Gastrocnemius medialis (tissue), 4 donors: ENCODE measurements around the gene TPTE. TPM values are rescaled to one million over a fixed set of nuclear protein-coding genes. Genes with fewer than 3 reads are reported as not detected.
"Not testable (repeated sequence)": the region's sequence is repeated elsewhere in the genome, so short reads cannot be mapped to it uniquely, and the experiment has no call there.

Experiments
- ATAC-seq, 2 donors: fragments of 150-250 bp; one replicate each; pipeline ENCODE4 v1.9.1; 2016
- DNase-seq, 2 donors: peaks; one replicate each; pipeline ENCODE4 v3.0.0-alpha.2; 2019
- H3K27ac ChIP-seq, 4 donors: fragments of 200-600 bp; sonication (generic); 1 replicate in 1 of 4; 2 replicates in 3 of 4; pipeline ENCODE4 v1.5.1; 2016 to 2018; ENCODE audit warnings: mild to moderate bottlenecking in 2 of 4, moderate library complexity in 1 of 4
- H3K27me3 ChIP-seq, 3 donors: fragments of 200-600 bp; sonication (generic) in 2 of 3; 1 replicate in 1 of 3; 2 replicates in 2 of 3; pipeline versions ENCODE4 v1.5.1 to v1.6.0; 2016 to 2019; ENCODE audit warnings: mild to moderate bottlenecking in 1 of 3, moderate library complexity in 1 of 3
- H3K36me3 ChIP-seq, 2 donors: fragments of 200-600 bp; sonication (generic) in 1 of 2; one replicate each; pipeline ENCODE4 v1.5.1; 2017 to 2018
- H3K4me1 ChIP-seq, 2 donors: fragments of 200-600 bp; sonication (generic) in 1 of 2; one replicate each; pipeline ENCODE4 v1.5.1; 2016 to 2017; ENCODE audit warnings: mild to moderate bottlenecking in 2 of 2
- H3K4me3 ChIP-seq, 4 donors: fragments of 200-600 bp; sonication (generic) in 3 of 4; 1 replicate in 1 of 4; 2 replicates in 3 of 4; pipeline ENCODE4 v1.5.1; 2016 to 2019; ENCODE audit warnings: mild to moderate bottlenecking in 2 of 4
- H3K9me3 ChIP-seq, 3 donors: fragments of 200-600 bp; sonication (generic) in 2 of 3; 1 replicate in 1 of 3; 2 replicates in 2 of 3; pipeline ENCODE4 v1.5.1; 2016 to 2019
- CTCF ChIP-seq, 5 experiments: fragments of 450-650 bp in 3 of 5; fragments of 200-600 bp in 2 of 5; sonication (generic) in 2 of 5; IDR thresholded peaks in 4 of 5; conservative IDR thresholded peaks in 1 of 5; 1 replicate in 4 of 5; 2 replicates in 1 of 5; pipeline ENCODE4 v1.5.1; 2016 to 2019; ENCODE audit warnings: antibody characterized with exemption in 5 of 5, mild to moderate bottlenecking in 3 of 5, moderate library complexity in 3 of 5
- POLR2A ChIP-seq, 2 donors: fragments of 450-650 bp; IDR thresholded peaks; one replicate each; pipeline ENCODE4 v1.6.1; 2017; ENCODE audit warnings: antibody characterized with exemption in 2 of 2, mild to moderate bottlenecking in 2 of 2, moderate library complexity in 2 of 2
- in situ Hi-C, 4 donors: fragments of 200-750 bp; cut with MboI; loops; one replicate each; pipeline versions ENCODE4 v1.15.0 to v1.8.0; 2017; ENCODE audit warnings: low sequenced_read_pairs in 4 of 4
- intact Hi-C: fragments of 100-400 bp; cut with DNase I; formaldehyde crosslinking; loops from one replicate; pipeline ENCODE4 v1.15.1; 2023; ENCODE audit warnings: low total_unique reads
- total RNA-seq, 4 donors: library from RNA; depleted of rRNA; stranded (reverse); fragments of >200 nt; gene quantifications; one replicate each; pipeline versions ENCODE4 v1.1.0 to v1.2.3, GENCODE V29; 2016

TPTE gene
- not detected for total RNA-seq

- DNase-seq (no peak), ATAC-seq (no peak)
- TF ChIP-seq CTCF (IDR thresholded peaks at IDR 0.05 in 4 of 5, conservative IDR thresholded peaks at IDR 0.05 in 1 of 5) (no peak), POLR2A (IDR thresholded peaks at IDR 0.05) (no peak)
- Histone ChIP-seq H3K36me3 (no peaks in the 10 kb centered on the region), H3K27ac (no peak within 1 kb of the TSS), H3K27me3 (no peaks in the 10 kb centered on the region), H3K9me3 (no peaks in the 10 kb centered on the region), H3K4me1 (no peaks in the 10 kb centered on the region), H3K4me3 (no peak within 1 kb of the TSS)
- in situ Hi-C loops: no loop called here
- intact Hi-C loops: no loop called here
Observed at GRCh38 chr21:10521091-10521598, at the start of gene TPTE. Gene TPTE, plus strand, starts transcription at chr21:10521583. Its CDS starts 17,141 bp downstream, at chr21:10538724.

GRCh38 chr21:10471999-10472398, 49.4 kb upstream of the TPTE start:
- H3K4me1 ChIP-seq, DNase-seq, H3K36me3 ChIP-seq, in situ Hi-C loops, ATAC-seq, H3K9me3 ChIP-seq, intact Hi-C loops, H3K27me3 ChIP-seq, H3K27ac ChIP-seq, H3K4me3 ChIP-seq: not testable (repeated sequence)

DNA sequence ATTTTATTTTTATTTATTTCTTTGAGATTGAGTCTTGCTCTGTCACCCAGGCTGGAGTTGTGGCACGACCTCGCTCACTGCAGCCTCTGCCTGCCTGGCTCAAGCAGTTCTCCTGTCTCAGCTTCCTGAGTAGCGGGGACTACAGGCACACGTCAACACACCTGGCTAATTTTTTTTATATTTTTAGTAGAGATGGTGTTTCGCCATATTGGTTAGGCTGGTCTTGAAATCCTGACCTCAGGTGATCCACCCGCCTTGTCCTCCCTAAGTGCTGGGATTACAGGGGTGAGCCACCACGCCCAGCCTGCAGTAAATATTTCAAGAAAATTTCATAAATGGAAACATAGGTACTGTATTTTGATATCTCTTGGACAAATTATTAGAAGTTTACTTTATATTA, 43.6 kb upstream of the TPTE start:
- not testable (repeated sequence) for ATAC-seq

GRCh38 chr21:10479875-10480274, 41.5 kb upstream of the TPTE start:
- peak in 1 of 2 donors; percentile 54 for ATAC-seq
- H3K27ac ChIP-seq, H3K27me3 ChIP-seq, in situ Hi-C loops, H3K9me3 ChIP-seq, DNase-seq, H3K4me1 ChIP-seq, H3K36me3 ChIP-seq, intact Hi-C loops, H3K4me3 ChIP-seq: not testable (repeated sequence)

More for the DNA sequence above, 43.6 kb upstream of the TPTE start:
- intact Hi-C loops, DNase-seq, H3K27ac ChIP-seq, H3K36me3 ChIP-seq, in situ Hi-C loops, H3K27me3 ChIP-seq, H3K4me1 ChIP-seq, H3K4me3 ChIP-seq, H3K9me3 ChIP-seq: not testable (repeated sequence)

DNA sequence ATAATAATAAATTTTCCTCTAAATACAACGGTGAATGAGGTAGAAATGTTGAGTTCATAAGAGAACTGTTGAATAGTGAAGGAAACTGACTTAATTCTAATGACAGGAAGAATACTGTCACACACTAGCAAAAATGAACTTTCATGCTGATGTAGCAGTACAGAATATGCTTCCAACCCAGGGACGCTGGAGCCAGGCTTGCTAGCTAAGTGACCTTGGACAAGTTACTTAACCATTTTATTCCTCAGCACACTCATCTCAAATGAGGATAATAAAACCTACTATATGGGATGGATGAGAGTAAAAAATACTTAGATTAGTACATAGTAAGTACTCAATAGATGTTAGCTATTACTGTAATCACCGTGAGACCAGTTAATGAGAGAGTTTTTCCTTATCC, 36.5 kb upstream of the TPTE start:
- DNase-seq, intact Hi-C loops, H3K4me3 ChIP-seq, H3K9me3 ChIP-seq, H3K27ac ChIP-seq, H3K4me1 ChIP-seq, H3K36me3 ChIP-seq, H3K27me3 ChIP-seq, in situ Hi-C loops, ATAC-seq: not testable (repeated sequence)

GRCh38 chr21:10490453-10490852, 30.9 kb upstream of the TPTE start:
- DNase-seq, H3K9me3 ChIP-seq, H3K27me3 ChIP-seq, ATAC-seq, H3K36me3 ChIP-seq, H3K4me3 ChIP-seq, intact Hi-C loops, in situ Hi-C loops, H3K4me1 ChIP-seq, H3K27ac ChIP-seq: not testable (repeated sequence)

GRCh38 chr21:10511116-10511515, 10.3 kb upstream of the TPTE start:
- Histone ChIP-seq H3K36me3 (no peaks in the 10 kb centered on the region), H3K4me1 (no peaks in the 10 kb centered on the region), H3K4me3 (no peak overlapping the region), H3K27me3 (no peaks in the 10 kb centered on the region), H3K9me3 (no peaks in the 10 kb centered on the region), H3K27ac (no peak overlapping the region)
- TF ChIP-seq POLR2A (IDR thresholded peaks at IDR 0.05) (no peak), CTCF (IDR thresholded peaks at IDR 0.05 in 4 of 5, conservative IDR thresholded peaks at IDR 0.05 in 1 of 5) (no peak)
- no peak for ATAC-seq
- intact Hi-C loops (no loop called here), in situ Hi-C loops (no loop called here)
- no peak for DNase-seq

DNA sequence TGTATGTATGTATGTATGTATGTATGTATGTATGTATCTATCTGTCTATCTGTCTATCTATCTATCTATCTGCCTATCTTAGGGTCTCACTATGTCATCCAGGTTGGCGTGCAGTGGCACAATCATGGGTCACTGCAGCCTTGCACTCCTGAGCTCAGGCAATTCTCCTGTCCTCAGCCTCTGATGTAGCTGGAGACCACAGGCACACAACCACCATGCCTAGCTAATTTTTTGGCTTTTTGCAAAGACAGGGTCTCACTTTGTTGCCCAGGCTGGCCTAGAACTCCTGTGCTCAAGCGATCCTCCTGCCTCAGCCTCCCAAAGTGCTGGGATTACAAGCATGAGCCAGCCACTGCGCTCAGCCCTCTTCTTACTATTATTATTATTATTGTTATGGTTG, 4.5 kb upstream of the TPTE start:
- intact Hi-C loops, DNase-seq, H3K36me3 ChIP-seq, in situ Hi-C loops, H3K4me1 ChIP-seq, H3K27ac ChIP-seq, H3K4me3 ChIP-seq, ATAC-seq, H3K27me3 ChIP-seq, H3K9me3 ChIP-seq: not testable (repeated sequence)

DNA sequence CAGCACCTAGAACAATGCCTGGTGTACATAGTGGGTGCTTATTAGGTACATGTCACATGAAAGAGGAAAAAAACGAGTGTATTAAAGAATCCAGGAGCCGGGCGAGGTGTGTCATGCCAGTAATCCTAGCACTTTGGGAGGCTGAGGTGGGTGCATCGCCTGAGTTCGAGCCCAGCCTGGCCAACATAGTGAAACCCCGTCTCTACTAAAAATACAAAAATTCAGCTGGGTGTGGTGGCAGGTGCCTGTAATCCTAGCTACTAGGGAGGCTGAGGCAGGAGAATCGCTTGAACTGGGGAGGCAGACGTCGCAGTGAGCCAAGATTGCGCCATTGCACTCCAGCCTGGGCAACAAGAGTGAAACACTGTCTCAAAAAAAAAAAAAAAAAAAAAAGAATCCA, 3.5 kb upstream of the TPTE start:
- H3K36me3 ChIP-seq, intact Hi-C loops, H3K27ac ChIP-seq, H3K27me3 ChIP-seq, H3K4me3 ChIP-seq, in situ Hi-C loops, ATAC-seq, H3K9me3 ChIP-seq, H3K4me1 ChIP-seq, DNase-seq: not testable (repeated sequence)

- H3K9me3 ChIP-seq, ATAC-seq, H3K27me3 ChIP-seq, H3K4me1 ChIP-seq, in situ Hi-C loops, intact Hi-C loops, H3K36me3 ChIP-seq, H3K27ac ChIP-seq, DNase-seq, H3K4me3 ChIP-seq: not testable (repeated sequence)
Observed at GRCh38 chr21:10521835-10522500, 585 bp downstream of the TPTE start.
